Right lobe of liver (tissue), 6 donors: ENCODE measurements around the gene TRABD2B. TPM values are rescaled to one million over a fixed set of nuclear protein-coding genes. Genes with fewer than 3 reads are reported as not detected.

Source experiments
- ATAC-seq, 4 donors: fragments of 200-7000 bp; cut with Tn5 transposase; one replicate each; pipeline ENCODE4 v1.9.1; 2020; ENCODE audit warnings: mild to moderate bottlenecking in 4 of 4, moderate library complexity in 4 of 4
- DNase-seq, 3 donors: peaks; one replicate each; pipeline ENCODE4 v3.0.0-alpha.2; 2020
- H3K27ac ChIP-seq, 3 donors: fragments of 200-600 bp; one replicate each; pipeline ENCODE4 v1.8.0; 2022
- H3K27me3 ChIP-seq, 2 donors: fragments of 200-600 bp; one replicate each; pipeline ENCODE4 v1.8.0; 2022
- H3K36me3 ChIP-seq, 4 donors: fragments of 200-600 bp; sonication (generic) in 1 of 4; one replicate each; pipeline versions ENCODE4 v1.5.1 to v1.8.0; 2017 to 2022; ENCODE audit warnings: control low read depth in 1 of 4
- H3K4me1 ChIP-seq, 4 donors: fragments of 200-600 bp; sonication (generic) in 1 of 4; one replicate each; pipeline versions ENCODE4 v1.5.1 to v1.8.0; 2017 to 2022; ENCODE audit warnings: control low read depth in 1 of 4
- H3K4me3 ChIP-seq, 3 donors: fragments of 200-600 bp; one replicate each; pipeline ENCODE4 v1.8.0; 2022
- H3K9me3 ChIP-seq, 4 donors: fragments of 200-600 bp; sonication (generic) in 1 of 4; one replicate each; pipeline versions ENCODE4 v1.5.1 to v1.8.0; 2017 to 2022; ENCODE audit warnings: control low read depth in 1 of 4
- CTCF ChIP-seq, 4 donors: fragments of 200-600 bp in 3 of 4; fragments of 450-650 bp in 1 of 4; IDR thresholded peaks; one replicate each; pipeline versions ENCODE4 v1.5.1 to v1.8.0; 2016 to 2022; ENCODE audit warnings: antibody characterized with exemption in 4 of 4, mild to moderate bottlenecking in 2 of 4
- POLR2A ChIP-seq: fragments of 450-650 bp; IDR thresholded peaks from one replicate; pipeline ENCODE4 v1.6.1; 2017; ENCODE audit warnings: antibody characterized with exemption, mild to moderate bottlenecking
- WGBS: methylation state at CpG from one replicate; pipeline ENCODE4 v1.1.6; 2018; ENCODE audit warnings: low coverage, low lambda C conversion rate; ENCODE audit not compliant: insufficient coverage; ENCODE audit errors: missing lambda C conversion rate; 5-methylcytosine and 5-hydroxymethylcytosine counted together
- intact Hi-C, 2 donors: fragments of 100-400 bp; cut with DNase I; formaldehyde crosslinking; loops; one replicate each; pipeline versions ENCODE4 v1.11.2 to v1.14.1; 2022
- total RNA-seq, 6 experiments: library from RNA; depleted of rRNA in 2 of 6; stranded (reverse); fragments of >200 nt in 2 of 6; fragmentation: NEBNext Ultra II Directional in 3 of 6; extraction: Animal tissue kit (Norgen Biotek cat#: 25700) in 3 of 6; gene quantifications; one replicate each; pipeline versions ENCODE4 v1.1.0 to v1.2.4, GENCODE V29; 2016 to 2023
- donor health status: DM: no; HTN: yes; CAD: no.
- donor health status: DM: no; HTN: no; CAD: no.
- donor health status: DM: no; HTN: no; CAD: no.
- donor health status: DM: no; HTN: yes; CAD: no.
- donor health status: DM: no; HTN: yes; CAD: no.

The TRABD2B gene
- total RNA-seq, 6 experiments from 2014 or later: 0.55 to 9.5 (median 1.8) TPM

GRCh38 chr1:47756006-47756405, 241.2 kb downstream of the TRABD2B start:
- TF ChIP-seq POLR2A: no peak
- no peaks in the 10 kb centered on the region for H3K36me3 ChIP-seq
- ATAC-seq (no peak), DNase-seq (peak in 1 of 3 donors; percentile 30)
- H3K9me3 ChIP-seq: no peaks in the 10 kb centered on the region
- H3K27ac ChIP-seq: no peak overlapping the region
- no peaks in the 10 kb centered on the region for H3K27me3 ChIP-seq
- intact Hi-C loops: no loop called here
- no peaks in the 10 kb centered on the region for H3K4me1 ChIP-seq
- 55% methylated on average over 3 of the region's 4 CpGs for WGBS
- no peak overlapping the region for H3K4me3 ChIP-seq

GRCh38 chr1:47755101-47755990, 241.8 kb downstream of the TRABD2B start:
- WGBS: 100% methylated on average over 1 of the region's 8 CpGs
- DNase-seq: peak in 2 of 3 donors; percentile 35 to 57
- peak; percentile 48 to 67 (median 56) for ATAC-seq
- Histone ChIP-seq H3K4me1 (no peaks in the 10 kb centered on the region), H3K36me3 (no peaks in the 10 kb centered on the region), H3K27me3 (no peaks in the 10 kb centered on the region), H3K4me3 (no peak overlapping the region), H3K9me3 (no peaks in the 10 kb centered on the region), H3K27ac (no peak overlapping the region)
- intact Hi-C loops: no loop called here
- TF ChIP-seq POLR2A (no peak), CTCF (IDR thresholded peaks at IDR 0.05) (peak; percentile 34 to 61 (median 51))

GRCh38 chr1:47754221-47754620, 243.0 kb downstream of the TRABD2B start:
- Histone ChIP-seq H3K36me3 (no peaks in the 10 kb centered on the region), H3K27ac (no peak overlapping the region), H3K27me3 (no peaks in the 10 kb centered on the region), H3K4me3 (no peak overlapping the region), H3K9me3 (no peaks in the 10 kb centered on the region), H3K4me1 (no peaks in the 10 kb centered on the region)
- 69% methylated on average over 4 of the region's 6 CpGs for WGBS
- TF ChIP-seq CTCF (IDR thresholded peaks at IDR 0.05): no peak
- no peak for TF ChIP-seq POLR2A
- no peak for ATAC-seq
- DNase-seq: no peak
- intact Hi-C loops: no loop called here

GRCh38 chr1:47753808-47754207, 243.4 kb downstream of the TRABD2B start:
- no peak for ATAC-seq
- intact Hi-C loops: no loop called here

More at GRCh38 chr1:47753808-47754207, 243.4 kb downstream of the TRABD2B start:
- Histone ChIP-seq H3K9me3 (no peaks in the 10 kb centered on the region), H3K27me3 (no peaks in the 10 kb centered on the region), H3K4me3 (no peak overlapping the region), H3K36me3 (no peaks in the 10 kb centered on the region), H3K27ac (no peak overlapping the region), H3K4me1 (no peaks in the 10 kb centered on the region)
- 57% methylated on average over 1 of the region's 1 CpG for WGBS
- DNase-seq: no peak
- TF ChIP-seq CTCF (IDR thresholded peaks at IDR 0.05) (no peak), POLR2A (no peak)
